Thyroid gland (tissue), 4 donors: ENCODE measurements around the gene RYR3.

Experiments used
- POLR2A ChIP-seq, 2 donors: fragments of 450-650 bp; IDR thresholded peaks; one replicate each; pipeline ENCODE4 v1.6.1; 2017; ENCODE audit warnings: antibody characterized with exemption in 2 of 2, mild to moderate bottlenecking in 2 of 2, moderate library complexity in 1 of 2
- TF ChIP-seq, protein P1 (sequence below), 6 experiments: fragments of 200-600 bp in 3 of 6; fragments of 450-650 bp in 3 of 6; sonication (generic) in 3 of 6; IDR thresholded peaks; one replicate each; pipeline ENCODE4 v1.5.1; 2016 to 2019; ENCODE audit warnings: antibody characterized with exemption in 6 of 6, mild to moderate bottlenecking in 2 of 6, inconsistent platforms in 1 of 6, moderate library complexity in 1 of 6

DNA sequence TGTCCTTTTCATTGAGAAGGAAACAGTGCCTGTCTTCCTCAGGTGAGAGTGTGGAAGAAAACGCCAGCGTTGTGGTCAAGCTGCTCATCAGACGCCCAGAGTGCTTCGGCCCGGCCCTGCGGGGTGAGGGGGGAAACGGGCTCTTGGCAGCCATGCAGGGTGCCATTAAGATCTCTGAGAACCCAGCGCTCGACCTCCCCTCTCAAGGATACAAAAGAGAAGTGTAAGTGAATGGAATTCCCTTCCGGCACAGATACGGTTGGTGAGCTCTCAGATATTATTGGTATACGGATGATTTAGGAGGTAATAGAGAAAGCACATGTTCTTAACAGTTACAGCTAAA, 411.9 kb downstream of the RYR3 start:
- TF ChIP-seq, protein P1, sequence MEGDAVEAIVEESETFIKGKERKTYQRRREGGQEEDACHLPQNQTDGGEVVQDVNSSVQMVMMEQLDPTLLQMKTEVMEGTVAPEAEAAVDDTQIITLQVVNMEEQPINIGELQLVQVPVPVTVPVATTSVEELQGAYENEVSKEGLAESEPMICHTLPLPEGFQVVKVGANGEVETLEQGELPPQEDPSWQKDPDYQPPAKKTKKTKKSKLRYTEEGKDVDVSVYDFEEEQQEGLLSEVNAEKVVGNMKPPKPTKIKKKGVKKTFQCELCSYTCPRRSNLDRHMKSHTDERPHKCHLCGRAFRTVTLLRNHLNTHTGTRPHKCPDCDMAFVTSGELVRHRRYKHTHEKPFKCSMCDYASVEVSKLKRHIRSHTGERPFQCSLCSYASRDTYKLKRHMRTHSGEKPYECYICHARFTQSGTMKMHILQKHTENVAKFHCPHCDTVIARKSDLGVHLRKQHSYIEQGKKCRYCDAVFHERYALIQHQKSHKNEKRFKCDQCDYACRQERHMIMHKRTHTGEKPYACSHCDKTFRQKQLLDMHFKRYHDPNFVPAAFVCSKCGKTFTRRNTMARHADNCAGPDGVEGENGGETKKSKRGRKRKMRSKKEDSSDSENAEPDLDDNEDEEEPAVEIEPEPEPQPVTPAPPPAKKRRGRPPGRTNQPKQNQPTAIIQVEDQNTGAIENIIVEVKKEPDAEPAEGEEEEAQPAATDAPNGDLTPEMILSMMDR (IDR thresholded peaks at IDR 0.05), result no peak
- TF ChIP-seq POLR2A (IDR thresholded peaks at IDR 0.05), result no peak
